RWPE2 (cell line): ENCODE data around the gene HSPB6.

Source experiments
- ATAC-seq: fragments of 200-7000 bp; cut with Tn5 transposase; 3 replicates; pipeline ENCODE4 v1.9.1; 2021; ENCODE audit warnings: low read depth
- DNase-seq: peaks from one replicate; pipeline ENCODE4 v3.0.0-alpha.2; 2020; ENCODE audit warnings: low spot score
- H3K27ac ChIP-seq: fragments of 450-650 bp; 2 replicates; pipeline ENCODE4 v1.5.1; 2017; ENCODE audit warnings: mild to moderate bottlenecking; ENCODE audit not compliant: poor library complexity, severe bottlenecking
- H3K27me3 ChIP-seq: fragments of 250-450 bp; sonication (Bioruptor Pico); 2 replicates; pipeline ENCODE4 v1.5.1; 2021; ENCODE audit warnings: mild to moderate bottlenecking, moderate library complexity; ENCODE audit not compliant: insufficient read depth, poor library complexity, severe bottlenecking
- H3K36me3 ChIP-seq: fragments of 250-450 bp; sonication (Bioruptor Pico); 2 replicates; pipeline ENCODE4 v1.5.1; 2020; ENCODE audit warnings: low read depth, mild to moderate bottlenecking, moderate library complexity
- H3K4me1 ChIP-seq: fragments of 250-450 bp; sonication (Bioruptor Pico); 2 replicates; pipeline ENCODE4 v1.5.1; 2021; ENCODE audit warnings: mild to moderate bottlenecking, moderate library complexity; ENCODE audit not compliant: insufficient read depth, poor library complexity, severe bottlenecking
- H3K4me3 ChIP-seq: fragments of 250-450 bp; sonication (Bioruptor Pico); 2 replicates; pipeline ENCODE4 v1.5.1; 2021; ENCODE audit warnings: mild to moderate bottlenecking, moderate library complexity; ENCODE audit not compliant: severe bottlenecking
- H3K9me3 ChIP-seq: fragments of 250-450 bp; sonication (Bioruptor Pico); 2 replicates; pipeline ENCODE4 v1.5.1; 2021; ENCODE audit warnings: mild to moderate bottlenecking, moderate library complexity; ENCODE audit not compliant: severe bottlenecking
- TF ChIP-seq, protein P1 (sequence below): fragments of 450-650 bp; IDR thresholded peaks from one replicate; pipeline ENCODE4 v1.5.1; 2017; ENCODE audit warnings: mild to moderate bottlenecking, moderate library complexity; ENCODE audit not compliant: poor library complexity, severe bottlenecking

The HSPB6 gene

DNA sequence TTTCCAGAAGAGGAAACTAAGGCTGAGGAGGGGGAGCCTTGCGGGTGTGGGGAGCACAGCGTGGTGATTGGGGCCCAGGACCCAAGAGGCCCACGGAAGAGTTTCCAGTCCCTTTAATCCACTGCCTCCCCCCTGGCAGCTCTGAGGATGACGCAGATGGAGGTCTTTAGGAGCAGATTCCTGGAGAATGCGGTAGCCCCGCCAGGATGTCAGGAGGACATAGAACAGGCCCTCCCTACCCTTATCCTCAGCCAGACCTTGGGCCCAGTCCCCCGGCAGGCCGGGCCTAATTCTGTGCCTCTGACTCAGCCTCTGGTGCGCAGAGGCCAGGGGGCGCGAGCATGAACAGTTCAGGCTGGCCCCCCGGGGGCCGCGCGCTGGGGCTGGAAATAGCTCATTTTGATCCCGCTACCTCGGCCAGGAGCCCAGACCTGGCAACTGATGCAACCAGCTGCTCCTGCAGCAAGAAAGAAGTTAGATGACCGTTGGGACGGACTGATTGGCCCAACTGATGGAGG lies 461 bp upstream of the HSPB6 start:
- peak overlapping the region; percentile 89 for H3K4me3 ChIP-seq
- H3K36me3 ChIP-seq, result peaks cover 34% of the 10 kb centered on the region
- no peaks in the 10 kb centered on the region for H3K9me3 ChIP-seq
- DNase-seq (peak; percentile 61), ATAC-seq (peak; percentile 15)
- H3K27ac ChIP-seq, result peak overlapping the region; percentile 71
- no peaks in the 10 kb centered on the region for H3K4me1 ChIP-seq
- H3K27me3 ChIP-seq, result no peaks in the 10 kb centered on the region
- TF ChIP-seq, protein P1, sequence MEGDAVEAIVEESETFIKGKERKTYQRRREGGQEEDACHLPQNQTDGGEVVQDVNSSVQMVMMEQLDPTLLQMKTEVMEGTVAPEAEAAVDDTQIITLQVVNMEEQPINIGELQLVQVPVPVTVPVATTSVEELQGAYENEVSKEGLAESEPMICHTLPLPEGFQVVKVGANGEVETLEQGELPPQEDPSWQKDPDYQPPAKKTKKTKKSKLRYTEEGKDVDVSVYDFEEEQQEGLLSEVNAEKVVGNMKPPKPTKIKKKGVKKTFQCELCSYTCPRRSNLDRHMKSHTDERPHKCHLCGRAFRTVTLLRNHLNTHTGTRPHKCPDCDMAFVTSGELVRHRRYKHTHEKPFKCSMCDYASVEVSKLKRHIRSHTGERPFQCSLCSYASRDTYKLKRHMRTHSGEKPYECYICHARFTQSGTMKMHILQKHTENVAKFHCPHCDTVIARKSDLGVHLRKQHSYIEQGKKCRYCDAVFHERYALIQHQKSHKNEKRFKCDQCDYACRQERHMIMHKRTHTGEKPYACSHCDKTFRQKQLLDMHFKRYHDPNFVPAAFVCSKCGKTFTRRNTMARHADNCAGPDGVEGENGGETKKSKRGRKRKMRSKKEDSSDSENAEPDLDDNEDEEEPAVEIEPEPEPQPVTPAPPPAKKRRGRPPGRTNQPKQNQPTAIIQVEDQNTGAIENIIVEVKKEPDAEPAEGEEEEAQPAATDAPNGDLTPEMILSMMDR, result no peak

DNA sequence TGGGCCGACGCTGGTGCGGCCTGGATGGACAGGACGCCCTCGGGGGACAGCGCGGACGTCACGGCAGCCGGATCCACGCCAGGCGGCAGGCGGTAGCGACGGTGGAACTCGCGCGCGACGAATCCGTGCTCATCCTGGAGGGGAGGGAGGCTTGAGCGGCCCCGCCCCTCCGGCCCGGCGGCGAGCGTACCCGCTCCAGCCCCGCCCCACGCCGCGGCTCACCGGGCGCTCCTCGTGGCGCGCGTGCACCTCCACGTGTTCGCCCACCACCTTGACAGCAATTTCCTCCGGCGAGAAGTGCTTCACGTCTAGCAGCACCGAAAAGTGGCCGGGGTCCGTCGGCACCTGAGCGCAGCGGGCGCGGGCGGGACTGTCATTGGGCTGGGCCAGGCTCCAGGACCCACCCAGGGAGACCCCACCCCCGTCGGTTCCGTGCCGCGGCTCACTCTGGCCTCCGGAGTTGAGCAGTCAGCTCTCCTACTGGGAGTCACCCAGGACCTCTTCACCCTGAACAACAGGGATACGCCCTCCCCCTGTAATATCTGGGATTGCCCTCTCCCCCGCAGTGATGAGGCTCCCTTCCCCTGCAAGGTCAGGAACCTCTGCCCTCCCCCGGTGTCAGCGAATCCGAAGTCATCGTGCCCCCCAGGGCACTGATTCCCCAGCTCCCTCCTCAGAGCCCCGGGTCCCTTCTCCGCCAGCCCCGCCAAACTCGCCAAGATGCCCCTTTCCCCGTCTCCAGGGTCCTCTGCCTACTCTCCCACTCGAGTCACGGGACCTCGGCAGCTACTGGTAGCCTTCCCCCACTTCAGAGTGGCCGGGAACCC lies 1.1 kb downstream of the HSPB6 start:
- TF ChIP-seq, protein P1, result no peak
- H3K27me3 ChIP-seq, result no peaks in the 10 kb centered on the region
- H3K4me3 ChIP-seq, result no peak overlapping the region
- H3K9me3 ChIP-seq, result no peaks in the 10 kb centered on the region
- no peak overlapping the region for H3K27ac ChIP-seq
- ATAC-seq (no peak), DNase-seq (peak; percentile 61)
- no peaks in the 10 kb centered on the region for H3K4me1 ChIP-seq
- H3K36me3 ChIP-seq, result peaks cover 19% of the 10 kb centered on the region

DNA sequence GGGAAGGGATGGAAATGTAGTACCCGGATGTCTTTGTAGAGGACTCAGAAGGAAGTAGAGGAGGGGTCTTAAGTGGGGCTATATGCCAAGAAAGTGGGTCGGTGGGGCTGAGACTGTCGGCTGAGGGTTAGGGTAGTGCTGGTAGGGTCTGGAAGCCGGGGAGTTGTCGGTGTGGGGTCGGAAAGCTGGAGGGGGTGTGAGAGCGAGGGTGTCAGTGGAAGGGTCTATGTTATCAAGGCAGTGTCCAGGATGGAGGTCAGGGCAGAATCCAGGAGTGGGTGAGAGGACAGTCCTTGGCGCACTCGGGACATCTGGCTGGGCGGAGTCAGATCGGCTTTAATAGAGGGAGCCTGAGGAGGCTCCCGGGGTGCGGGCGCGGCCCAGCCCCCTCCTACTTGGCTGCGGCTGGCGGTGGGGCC lies 1.7 kb downstream of the HSPB6 start:
- ATAC-seq, result no peak
- Histone ChIP-seq H3K4me1 (no peaks in the 10 kb centered on the region), H3K9me3 (no peaks in the 10 kb centered on the region), H3K27me3 (no peaks in the 10 kb centered on the region), H3K36me3 (peaks cover 13% of the 10 kb centered on the region), H3K4me3 (no peak overlapping the region), H3K27ac (no peak overlapping the region)
- TF ChIP-seq, protein P1, result no peak
- DNase-seq, result peak; percentile 42

DNA sequence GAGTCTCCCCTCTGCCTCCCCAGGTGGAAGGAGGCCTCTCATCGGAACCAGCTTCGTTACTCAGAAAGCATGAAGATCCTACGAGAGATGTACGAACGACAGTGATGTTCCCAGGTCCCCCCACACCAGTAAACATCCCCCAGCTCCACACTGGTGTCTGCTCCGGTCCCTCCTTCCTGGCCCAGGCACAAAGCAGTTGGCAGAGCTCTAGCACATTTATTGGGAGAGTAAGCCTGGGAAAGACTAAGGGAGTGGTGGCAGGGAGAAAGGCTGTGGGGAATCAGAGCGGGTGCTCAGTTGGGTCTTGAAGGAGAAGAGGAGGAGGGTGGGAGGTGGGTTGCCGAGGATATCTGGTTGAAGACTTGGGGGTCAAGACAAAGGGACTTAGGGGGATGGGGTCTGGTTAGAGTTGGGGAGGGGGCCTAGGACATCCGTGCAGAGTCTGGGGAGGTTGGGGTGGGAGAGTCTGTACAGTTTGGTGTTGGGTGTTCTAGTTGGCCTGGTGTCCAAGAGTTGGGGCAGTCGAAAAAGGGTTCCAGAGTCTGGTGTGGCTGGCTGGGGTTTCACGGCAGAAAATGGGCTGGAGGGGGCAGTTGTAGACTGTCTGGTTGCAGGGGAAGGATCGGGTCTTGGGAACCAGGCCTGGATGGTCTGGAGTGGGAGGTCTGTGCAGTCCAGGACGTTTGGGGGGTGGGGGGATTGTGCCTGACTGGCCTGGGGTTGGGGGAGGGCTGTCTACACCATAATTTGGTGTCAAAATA lies 2.3 kb downstream of the HSPB6 start:
- DNase-seq (no peak), ATAC-seq (no peak)
- TF ChIP-seq, protein P1, result no peak
- no peaks in the 10 kb centered on the region for H3K4me1 ChIP-seq
- H3K9me3 ChIP-seq, result no peaks in the 10 kb centered on the region
- H3K27ac ChIP-seq, result no peak overlapping the region
- no peak overlapping the region for H3K4me3 ChIP-seq
- H3K36me3 ChIP-seq, result peaks cover 7% of the 10 kb centered on the region
- no peaks in the 10 kb centered on the region for H3K27me3 ChIP-seq
